ENCODE data around the gene ASTN1.

- TF ChIP-seq POLR2A (IDR thresholded peaks at IDR 0.05; ENCODE audit: borderline replicate concordance, extremely low read depth, insufficient read depth, insufficient read length): no peak
- no peak for TF ChIP-seq SIN3A (IDR thresholded peaks at IDR 0.05; ENCODE audit: low read depth)
- no peak for TF ChIP-seq CTCF (IDR thresholded peaks at IDR 0.05 in 2 of 3, conservative IDR thresholded peaks at IDR 0.05 in 1 of 3; ENCODE audit: borderline replicate concordance in 1 of 3, insufficient read depth in 1 of 3, low read depth in 2 of 3, low read length in 2 of 3)
- no peak for TF ChIP-seq CEBPB (IDR thresholded peaks at IDR 0.05; ENCODE audit: low read depth)
- TF ChIP-seq ZNF274 (IDR thresholded peaks at IDR 0.05; ENCODE audit: low read depth, low read length): no peak
- TF ChIP-seq EZH2 (IDR thresholded peaks at IDR 0.05): no peak
- TF ChIP-seq JUND (IDR thresholded peaks at IDR 0.05): no peak
Measured at GRCh38 chr1:177163844-177164379, 600 bp downstream of the ASTN1 start.

Data from HCT116 (cell line).